HG03045 (cell line): ENCODE measurements around the gene ITGA1.
"Not testable (repeated sequence)": the region's sequence is repeated elsewhere in the genome, so short reads cannot be mapped to it uniquely, and the experiment has no call there.

Experiments
- ATAC-seq: cut with Tn5 transposase; IDR thresholded peaks from one replicate; pipeline ENCODE4 v1.9.1; 2021; ENCODE audit warnings: mild to moderate bottlenecking, moderate library complexity; ENCODE audit not compliant: unreplicated experiment

The ITGA1 gene

DNA sequence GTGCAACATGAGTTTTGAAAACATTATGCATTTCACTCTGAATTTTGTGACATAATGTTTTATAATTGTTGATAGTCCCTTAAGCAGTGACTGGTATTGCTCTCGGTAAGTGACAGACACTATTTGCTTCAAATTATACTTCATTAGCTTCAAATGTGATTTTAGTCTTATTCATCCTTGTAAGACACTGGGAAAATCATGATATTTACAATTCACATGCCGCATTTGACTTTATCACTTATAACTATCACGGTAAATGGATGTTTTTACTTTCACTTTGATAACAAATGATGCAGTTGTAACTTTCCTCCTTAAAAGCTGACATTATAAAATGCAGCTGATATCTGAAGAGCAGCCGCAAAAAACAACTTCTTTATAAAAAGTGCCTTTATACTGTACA lies 157.3 kb downstream of the ITGA1 start:
- ATAC-seq: no peak

DNA sequence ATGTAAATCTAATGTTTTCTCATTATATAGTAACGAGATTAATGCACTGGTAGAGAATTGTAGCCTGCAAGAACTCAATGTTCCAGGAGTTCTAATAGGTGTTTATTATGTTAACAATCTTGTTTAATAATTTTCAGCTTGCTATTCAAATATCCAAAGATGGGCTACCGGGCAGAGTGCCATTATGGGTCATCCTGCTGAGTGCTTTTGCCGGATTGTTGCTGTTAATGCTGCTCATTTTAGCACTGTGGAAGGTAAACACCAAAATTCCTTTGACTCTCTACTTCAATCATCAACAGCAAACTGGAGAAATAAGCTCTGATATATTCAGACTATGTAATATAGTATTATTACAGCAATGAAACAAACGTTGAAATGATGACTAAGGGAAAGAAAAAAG lies 159.5 kb downstream of the ITGA1 start:
- no peak for ATAC-seq

DNA sequence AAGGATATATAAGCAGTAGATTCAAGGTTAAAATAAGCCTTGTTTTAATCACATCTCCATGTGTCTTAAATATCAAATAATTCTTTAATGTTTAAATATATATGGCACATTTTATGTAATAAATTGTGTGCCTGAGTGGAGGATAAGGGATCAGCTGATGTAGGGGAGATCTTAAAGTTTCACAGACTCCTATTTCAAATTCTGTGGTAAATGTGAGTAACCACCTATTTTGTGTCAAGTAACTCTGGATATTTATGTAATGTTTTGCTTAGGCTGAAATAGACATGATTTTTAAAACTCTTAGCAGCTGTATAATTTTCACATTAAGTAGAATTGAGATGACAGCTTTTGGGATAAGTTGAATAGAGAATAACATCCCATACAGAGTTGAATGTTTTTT lies 160.1 kb downstream of the ITGA1 start:
- ATAC-seq: no peak

DNA sequence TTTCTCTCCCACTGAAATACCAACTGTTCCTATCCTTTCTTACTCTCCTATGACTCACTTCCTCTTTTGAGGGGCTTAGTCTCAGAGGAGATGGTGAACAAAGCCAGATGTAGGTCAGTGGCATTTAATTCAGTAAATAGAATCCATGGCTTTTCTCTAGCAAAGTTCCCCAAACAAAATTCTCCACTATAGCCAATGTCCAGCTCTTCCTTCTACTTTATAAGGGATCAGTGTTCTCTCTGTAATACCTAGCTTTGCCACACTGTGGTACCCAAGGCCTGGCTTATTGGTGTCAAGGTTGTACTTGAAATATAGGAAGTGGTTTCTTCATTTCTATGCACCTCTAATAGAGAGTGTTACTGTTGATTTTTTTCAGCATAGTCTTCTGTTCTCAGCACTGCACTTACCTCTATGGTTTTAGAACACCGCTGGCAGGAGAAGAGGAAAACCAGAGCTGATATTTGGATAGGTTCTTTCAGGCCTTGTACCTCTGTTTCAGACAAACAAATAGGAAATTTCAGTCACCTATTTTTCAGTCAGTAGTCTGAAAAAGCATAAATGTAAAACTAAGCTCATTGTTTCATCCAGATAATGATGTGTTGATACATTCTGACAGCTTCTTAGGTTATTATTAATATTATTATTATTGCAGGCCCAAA lies 160.8 kb downstream of the ITGA1 start:
- peak; percentile 98 for ATAC-seq

DNA sequence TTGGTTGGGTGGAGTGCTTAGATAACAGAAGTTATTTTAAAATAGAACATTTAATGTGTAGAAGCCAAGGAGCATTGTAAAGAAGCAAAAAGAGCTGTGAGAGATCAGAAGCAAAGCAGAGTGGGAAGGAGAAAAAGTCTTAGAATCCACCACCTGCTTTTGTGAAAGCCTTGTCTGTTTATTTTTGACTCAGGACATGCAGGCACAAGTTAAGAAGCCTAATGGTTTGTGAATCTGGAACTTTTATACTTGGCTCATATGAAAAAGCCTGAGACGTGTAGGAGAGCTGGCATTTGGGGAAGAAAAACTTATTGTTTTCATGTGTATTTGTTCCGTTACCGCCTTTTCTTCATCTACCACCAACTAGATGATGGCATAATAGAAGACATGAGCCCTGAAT lies 163.0 kb downstream of the ITGA1 start:
- ATAC-seq: no peak

DNA sequence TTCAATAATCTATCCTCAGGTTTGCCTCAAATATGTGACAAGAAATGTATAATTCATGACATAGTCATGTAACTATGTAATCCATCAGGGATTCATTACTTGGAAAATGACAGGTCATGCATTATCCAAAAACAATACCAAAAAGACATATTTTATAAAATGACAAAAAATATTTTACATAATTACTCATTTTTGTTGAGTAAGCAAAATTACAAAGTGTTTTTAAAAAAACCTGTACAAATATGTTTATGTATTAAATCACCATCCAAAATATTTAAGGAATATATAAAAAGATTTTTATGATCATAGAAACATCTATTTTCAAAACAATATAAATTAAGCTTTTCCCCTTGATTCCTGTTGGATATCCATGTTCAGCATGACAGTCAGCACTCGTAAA lies 164.8 kb downstream of the ITGA1 start:
- ATAC-seq: no peak

DNA sequence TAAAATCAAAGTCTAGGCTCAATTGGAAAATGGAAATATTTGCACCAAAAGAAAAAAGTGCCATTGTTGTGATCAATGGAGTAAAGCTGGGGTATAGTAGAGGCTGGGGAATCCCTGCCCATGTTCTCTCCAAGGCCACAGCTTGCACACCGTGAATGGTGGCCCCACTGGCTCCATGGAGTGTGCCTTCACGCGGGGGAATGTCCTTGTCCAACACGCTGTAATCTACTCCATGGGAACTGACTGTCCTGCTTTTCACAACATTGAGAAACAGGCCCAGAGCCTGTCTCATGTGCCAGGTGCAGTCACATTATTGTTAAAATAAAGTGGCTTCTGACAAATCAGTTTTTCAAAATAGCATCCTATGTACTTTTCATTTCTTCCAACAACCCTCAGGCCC lies 168.3 kb downstream of the ITGA1 start:
- no peak for ATAC-seq

DNA sequence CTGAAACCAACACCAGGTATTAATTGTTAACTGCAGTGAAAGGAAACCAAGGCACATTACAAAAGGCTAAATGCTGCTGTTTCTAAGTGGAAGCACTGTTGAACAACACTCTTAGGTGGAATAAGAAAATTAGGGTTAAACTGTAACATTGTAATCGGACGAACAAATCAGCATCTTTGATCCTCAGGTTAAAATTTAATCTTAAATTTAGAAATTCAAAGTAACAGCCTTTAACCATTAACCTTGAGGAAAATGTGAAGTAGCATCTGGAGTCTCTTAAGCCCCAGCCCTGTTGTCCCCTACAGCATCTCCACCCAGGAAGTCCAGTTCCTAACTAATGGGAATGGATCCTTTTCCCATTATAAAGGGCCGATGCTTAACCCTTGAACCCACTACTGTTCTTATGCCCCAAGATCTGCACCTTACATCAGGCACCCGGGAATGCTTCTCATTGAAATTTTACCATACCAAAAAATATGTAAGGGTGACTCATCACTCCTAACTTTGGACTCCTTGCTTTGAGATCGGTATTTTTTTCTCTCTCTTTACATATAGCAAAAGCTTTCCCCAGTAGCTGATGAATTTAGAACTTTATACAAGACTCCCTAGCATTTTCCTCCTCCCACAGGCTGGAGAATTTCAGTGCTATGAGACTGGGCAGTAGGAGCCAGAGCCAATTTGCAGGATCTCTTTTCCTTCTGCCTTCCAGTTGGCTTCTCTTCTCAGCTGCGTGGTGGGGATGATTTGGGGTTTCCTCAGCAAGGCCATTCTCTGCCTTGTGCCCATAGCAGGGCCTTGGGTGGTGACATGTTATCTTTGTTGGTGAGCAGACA lies 169.4 kb downstream of the ITGA1 start:
- no peak for ATAC-seq

DNA sequence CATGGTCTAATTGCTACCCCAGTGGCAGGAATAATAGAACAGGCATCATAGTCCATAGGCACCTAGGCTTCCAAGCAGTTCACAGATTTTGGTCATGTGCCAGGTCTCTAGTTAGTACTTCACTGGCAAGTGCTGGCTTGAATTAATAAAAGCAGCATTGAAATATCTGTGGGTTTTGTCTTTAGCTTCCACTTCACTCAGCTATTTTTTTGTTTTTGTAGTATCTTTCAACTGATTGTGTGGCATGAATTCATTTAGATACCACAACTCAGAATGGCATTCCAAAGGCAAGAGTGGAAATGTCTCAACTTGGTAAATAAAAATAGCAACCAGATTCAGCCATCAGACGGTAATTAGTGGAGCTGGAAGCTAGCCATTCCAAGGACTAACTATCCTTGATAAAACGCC lies 173.6 kb downstream of the ITGA1 start:
- no peak for ATAC-seq

DNA sequence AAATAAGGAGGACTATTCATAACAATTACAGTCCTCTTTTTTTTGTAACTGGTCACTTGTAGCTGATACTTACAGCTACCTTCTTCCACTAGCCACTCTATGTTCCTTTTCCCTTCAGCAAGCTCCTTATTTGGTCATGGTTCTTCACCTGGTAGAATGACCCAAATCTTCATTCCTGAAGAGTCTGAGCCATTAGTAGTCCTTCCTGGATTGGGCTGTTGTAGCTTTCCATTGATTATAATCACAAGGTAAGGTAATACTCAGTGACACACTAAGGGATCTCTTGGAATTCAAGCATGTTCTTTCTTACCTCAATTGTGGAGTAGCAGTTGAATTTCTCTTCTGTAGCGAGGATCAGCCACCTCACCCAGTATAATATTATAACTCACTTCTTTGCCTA lies 175.9 kb downstream of the ITGA1 start:
- no peak for ATAC-seq

DNA sequence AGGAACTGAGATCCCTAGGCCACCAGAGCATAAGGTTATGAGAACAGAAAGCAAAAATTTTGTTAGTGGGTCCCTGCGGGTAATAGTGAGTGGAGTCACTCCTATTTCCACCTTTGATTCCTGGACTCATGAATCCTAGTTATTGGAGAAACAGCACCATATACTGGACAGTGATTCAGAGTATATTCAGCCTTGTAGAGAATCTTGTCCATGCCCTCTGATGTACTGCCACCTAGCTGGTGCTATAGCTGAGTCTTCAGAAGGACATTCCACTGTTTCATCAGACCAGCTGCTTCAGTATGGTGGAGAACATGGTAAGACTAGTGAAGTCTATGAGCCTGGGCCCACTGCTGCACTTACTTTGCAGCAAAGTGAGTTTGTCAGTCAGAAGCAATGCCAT lies 176.4 kb downstream of the ITGA1 start:
- no peak for ATAC-seq

DNA sequence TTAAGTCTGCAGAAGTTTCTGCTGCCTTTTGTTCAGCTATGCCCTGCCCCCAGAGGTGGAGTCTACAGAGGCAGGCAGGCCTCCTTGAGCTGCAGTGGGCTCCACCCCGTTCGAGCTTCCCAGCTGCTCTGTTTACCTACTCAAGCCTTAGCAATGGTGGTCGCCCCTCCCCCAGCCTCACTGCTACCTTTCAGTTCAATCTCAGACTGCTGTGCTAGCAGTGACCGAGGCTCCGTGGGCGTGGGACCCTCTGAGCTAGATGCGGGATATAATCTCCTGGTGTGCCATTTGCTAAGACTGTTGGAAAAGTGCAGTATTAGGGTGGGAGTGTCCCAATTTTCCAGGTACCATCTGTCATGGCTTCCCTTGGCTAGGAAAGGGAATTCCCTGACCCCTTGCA lies 188.4 kb downstream of the ITGA1 start:
- ATAC-seq: not testable (repeated sequence)

DNA sequence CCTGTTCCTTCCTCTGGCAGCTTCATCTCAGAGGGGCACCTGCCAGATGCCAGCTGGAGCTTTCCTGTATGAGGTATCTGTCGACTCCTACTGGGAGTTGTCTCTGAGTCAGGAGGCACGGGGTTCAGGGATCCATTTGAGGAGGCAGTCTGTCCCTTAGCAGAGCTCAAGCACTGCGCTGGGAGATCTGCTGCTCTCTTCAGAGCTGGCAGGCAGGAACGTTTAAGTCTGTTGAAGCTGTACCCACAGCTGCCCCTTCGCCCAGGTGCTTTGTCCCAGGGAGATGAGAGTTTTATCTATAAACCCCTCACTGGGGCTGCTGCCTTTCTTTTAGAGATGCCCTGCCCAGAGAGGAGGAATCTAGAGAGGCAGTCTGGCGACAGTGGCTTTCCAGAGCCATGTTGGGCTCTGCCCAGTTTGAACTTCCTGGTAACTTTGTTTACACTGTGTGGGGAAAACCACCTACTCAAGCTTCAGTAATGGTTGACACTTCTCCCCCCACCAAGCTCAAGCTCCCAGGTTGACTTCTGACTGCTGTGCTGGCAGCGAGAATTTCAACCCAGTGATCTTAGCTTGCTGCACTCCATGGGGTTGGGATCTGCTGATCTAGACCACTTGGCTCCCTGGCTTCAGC lies 189.7 kb downstream of the ITGA1 start:
- ATAC-seq: no peak

DNA sequence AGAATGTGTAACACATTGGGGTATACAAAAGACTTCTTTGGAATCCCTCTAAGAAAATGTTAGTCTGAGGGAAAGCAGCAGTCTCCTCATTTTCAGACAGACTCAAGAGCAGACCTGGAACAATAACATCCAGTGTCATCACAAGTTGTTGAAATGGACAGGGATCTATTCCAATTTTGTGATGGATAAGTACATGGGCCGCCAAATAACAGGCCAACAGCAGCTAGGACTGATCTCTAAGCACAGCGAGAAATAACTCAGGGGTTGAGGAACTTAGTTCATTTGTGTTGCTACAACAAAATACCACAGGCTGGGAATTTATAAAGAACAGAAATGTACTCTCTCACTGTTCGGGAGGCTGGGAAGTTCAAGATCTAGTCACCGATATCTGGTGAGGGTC lies 193.8 kb downstream of the ITGA1 start:
- ATAC-seq: no peak

DNA sequence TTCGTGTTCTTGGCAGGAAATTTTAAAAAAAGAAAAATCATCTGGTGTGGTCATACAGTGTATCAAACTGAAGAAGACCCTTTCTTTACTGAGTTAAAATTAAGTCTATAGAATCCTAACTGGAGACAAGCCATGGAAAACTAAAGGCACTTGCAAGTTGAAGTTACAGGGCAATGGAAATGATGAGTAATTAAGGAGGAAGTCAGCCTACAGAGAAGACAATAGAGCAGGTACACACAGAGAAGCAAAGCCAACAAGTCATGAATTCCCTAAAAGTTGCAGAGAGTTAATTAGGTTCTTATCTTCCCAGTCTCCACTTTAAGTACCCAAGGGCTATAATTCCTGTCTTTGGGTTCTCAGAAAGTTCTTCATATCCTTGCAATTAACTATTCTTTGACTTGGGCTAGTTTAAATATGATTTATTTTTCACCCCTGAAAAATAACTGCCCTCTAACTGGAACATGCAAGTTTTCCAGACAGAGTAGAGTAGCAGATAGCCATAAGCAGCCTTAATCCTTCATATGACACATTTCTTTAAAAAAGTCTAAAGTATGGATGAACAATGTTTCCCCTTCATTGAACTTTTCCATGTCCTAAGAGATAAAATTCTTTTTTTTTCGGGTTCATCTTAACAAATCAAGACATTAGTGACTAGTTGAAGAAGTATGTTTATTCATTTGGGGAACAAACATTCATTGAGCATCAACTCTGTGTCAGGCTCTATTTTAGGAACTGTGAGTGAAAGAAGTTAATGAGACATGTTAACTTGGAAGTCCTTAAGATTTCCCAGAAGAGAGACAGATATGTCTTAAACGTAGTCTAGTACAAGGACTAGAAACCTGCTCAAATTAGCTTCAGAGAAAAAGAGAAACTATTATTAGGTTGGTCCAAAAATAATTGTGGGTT lies 196.3 kb downstream of the ITGA1 start:
- ATAC-seq: no peak

DNA sequence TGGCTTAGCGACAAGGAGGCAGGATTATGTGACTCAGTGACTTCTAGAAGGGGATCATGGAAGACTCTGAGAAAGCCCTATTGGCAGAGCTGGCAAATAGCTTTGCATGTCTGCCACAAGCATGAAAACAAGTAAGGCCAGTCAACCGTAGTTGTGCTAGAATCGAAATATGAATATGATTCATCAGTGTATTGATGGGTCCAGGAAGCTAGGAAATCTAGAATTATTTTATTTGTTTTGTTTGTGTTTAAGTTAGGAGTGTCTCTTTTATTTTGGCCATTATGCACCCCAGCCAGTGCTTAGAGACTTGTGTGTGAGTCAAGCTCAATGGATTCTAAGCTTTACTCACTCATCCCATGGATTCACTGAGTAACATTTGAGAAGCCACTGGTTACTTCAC lies 197.6 kb downstream of the ITGA1 start:
- ATAC-seq: no peak

DNA sequence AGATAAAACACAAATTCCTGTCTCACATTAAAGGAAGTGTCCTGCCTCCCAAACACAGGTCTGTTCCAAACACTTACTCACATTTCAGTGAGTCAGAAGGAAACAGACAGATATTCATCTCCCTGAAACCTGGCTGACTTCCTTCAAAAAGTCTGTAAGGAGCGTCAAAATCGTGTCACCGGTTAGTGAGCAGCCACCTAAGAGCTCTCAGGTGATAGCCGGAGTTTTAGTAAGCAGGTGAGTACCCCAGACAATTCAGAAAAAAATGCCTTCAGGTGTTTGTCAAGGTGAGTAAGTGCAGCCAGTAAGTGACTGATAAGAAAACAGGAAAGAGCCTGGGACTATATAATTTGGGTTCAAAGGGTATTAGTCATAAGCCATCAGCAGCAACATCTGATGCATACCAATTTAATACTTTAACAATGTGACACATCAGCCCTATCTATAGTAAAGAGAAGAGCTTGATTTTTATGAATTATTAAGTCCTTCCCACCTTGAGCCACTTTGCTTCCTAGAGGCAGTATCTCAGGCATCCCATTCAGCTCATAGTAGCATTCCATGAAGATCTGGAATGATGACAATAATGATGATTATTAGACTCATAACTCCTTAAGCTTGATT lies 200.1 kb downstream of the ITGA1 start:
- ATAC-seq: no peak

DNA sequence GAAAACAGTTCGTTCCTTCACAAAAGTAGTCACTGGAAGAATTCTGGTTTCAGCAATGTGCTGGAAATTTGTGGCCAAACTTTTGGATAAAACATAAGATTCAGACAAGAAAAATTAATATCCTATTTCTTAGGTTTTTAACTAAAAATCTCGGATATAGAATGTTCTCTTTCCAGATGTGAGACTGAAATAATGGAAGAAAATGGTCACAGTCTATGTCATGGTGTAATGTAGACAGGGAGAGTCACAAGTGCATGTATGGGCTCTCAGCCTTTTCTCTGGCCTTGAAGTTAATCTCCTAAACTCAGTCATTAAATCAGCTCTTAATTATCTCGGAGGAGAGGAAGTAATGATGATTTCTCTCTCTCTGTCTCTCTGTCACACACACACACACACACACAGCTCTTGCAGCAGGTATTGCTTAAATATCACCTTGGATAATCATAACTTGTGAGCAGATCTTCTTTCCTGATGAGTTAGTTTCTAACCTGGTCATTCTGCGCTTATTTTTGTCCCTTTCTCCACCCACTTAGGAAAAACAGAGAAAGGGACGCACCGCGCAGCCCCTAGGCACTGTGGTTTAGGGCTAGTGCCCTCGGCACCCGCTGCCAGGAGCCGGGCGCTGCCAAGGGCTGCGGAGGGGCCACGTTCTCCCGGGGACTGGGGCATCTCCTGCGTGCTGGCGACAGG lies 200.8 kb downstream of the ITGA1 start:
- peak; percentile 19 for ATAC-seq

DNA sequence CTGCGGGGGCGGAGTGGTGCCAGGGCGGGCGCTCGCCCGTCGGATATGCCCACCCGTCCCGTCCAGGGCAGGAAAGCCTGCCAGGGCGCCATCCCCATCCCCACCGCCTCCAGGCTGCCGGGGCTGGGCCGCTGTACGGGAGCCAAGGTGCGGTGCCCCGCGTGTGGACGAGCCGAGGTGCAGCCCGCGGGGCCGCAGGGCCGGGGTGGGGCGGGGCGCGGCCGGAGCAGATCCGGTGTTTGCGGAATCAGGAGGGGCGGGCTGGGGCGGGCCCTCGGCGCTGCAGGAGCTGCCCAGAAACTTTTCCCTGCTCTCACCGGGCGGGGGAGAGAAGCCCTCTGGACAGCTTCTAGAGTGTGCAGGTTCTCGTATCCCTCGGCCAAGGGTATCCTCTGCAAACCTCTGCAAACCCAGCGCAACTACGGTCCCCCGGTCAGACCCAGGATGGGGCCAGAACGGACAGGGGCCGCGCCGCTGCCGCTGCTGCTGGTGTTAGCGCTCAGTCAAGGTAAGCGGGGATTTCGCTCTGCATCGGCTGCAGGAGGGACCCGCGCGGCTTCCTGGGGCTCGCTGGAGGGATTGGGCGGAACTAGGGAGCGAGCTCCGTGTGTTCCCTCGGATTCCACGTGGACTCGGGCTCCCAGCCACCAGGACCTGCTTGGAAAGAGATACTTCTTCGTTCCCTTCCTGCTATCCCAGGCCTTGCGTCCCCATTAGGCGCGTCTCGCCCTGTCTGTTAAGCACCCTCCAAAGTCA lies 201.5 kb downstream of the ITGA1 start, which contains the start of gene ITGA2:
Gene ITGA2, plus strand, starts transcription at position 328 of the 756 bp plus-strand sequence. Its CDS starts 117 bp downstream, at position 445.
- peak; percentile 63 for ATAC-seq
